ENCODE results near the gene LUC7L3. TPM values are rescaled to one million over a fixed set of nuclear protein-coding genes. Genes with fewer than 3 reads are reported as not detected.

LUC7L3 gene
- total RNA-seq, 1 experiment from 2014 or later = 155 TPM

DNA sequence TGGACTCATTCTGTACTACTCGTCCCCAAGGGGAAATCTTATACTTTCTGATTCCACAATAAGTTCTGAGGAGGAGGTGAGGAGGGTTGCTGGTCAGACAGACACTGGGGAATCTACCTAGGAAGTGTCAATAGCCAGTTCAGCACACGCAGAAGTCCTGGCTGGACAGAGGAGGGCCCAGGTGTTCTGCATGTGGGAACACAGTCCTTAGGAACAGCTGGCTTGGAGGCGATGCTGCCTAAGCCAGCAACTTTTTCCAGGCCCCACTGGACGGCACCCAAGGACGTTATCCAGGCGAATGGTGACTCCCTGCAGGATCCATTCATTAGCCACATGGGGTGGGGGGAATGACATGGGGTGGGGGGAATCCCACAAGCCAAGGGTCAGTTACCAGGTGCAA, 86.1 kb downstream of the LUC7L3 start:
- intact Hi-C loops (cut with micrococcal nuclease; ENCODE audit: unreplicated experiment) = no loop called here
- H3K27ac Mint-ChIP-seq (ENCODE audit: unreplicated experiment) = no peak overlapping the region
- CTCF ChIA-PET = interaction anchor here (0.5 to 1.2 kb wide), 3 partner anchors 37 to 255 kb away, joined by 3 to 5 read pairs (median 3); no protein-coding TSS in a partner anchor
- no peaks in the 10 kb centered on the region for H3K9me3 Mint-ChIP-seq (ENCODE audit: low read depth, unreplicated experiment)
- H3K4me3 Mint-ChIP-seq (ENCODE audit: low read depth, unreplicated experiment) = no peak overlapping the region
- BruUV-seq (replicated peaks) = no TSS peak
- no peak for DNase-seq
- H3K36me3 Mint-ChIP-seq (ENCODE audit: insufficient read depth, unreplicated experiment) = no peaks in the 10 kb centered on the region
- peaks cover 10% of the 10 kb centered on the region for H3K27me3 Mint-ChIP-seq (ENCODE audit: unreplicated experiment)
- TF ChIP-seq, protein P1, sequence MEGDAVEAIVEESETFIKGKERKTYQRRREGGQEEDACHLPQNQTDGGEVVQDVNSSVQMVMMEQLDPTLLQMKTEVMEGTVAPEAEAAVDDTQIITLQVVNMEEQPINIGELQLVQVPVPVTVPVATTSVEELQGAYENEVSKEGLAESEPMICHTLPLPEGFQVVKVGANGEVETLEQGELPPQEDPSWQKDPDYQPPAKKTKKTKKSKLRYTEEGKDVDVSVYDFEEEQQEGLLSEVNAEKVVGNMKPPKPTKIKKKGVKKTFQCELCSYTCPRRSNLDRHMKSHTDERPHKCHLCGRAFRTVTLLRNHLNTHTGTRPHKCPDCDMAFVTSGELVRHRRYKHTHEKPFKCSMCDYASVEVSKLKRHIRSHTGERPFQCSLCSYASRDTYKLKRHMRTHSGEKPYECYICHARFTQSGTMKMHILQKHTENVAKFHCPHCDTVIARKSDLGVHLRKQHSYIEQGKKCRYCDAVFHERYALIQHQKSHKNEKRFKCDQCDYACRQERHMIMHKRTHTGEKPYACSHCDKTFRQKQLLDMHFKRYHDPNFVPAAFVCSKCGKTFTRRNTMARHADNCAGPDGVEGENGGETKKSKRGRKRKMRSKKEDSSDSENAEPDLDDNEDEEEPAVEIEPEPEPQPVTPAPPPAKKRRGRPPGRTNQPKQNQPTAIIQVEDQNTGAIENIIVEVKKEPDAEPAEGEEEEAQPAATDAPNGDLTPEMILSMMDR (IDR thresholded peaks at IDR 0.05; ENCODE audit: unreplicated experiment) = no peak
- H3K4me1 Mint-ChIP-seq (ENCODE audit: low read depth, unreplicated experiment) = no peaks in the 10 kb centered on the region

Small RNAs within 50 kb of the gene (microRNA-seq; reads per million reads assigned to microRNA genes)
- not detected for gene MIR8059

Other genes starting within 250 kb of the LUC7L3 start
- 42.6 and 51.1 TPM in 2 replicates for gene RSAD1, start 240.7 kb upstream of the LUC7L3 start, total RNA-seq (2022)
- gene MYCBPAP, start 211.2 kb upstream of the LUC7L3 start, total RNA-seq (2022) = 0.52 and 1.0 TPM in 2 replicates
- 41.9 and 45.1 TPM in 2 replicates for gene EPN3, start 186.9 kb upstream of the LUC7L3 start, total RNA-seq (2022)
- 33.2 and 47.8 TPM in 2 replicates for gene SPATA20, start 172.4 kb upstream of the LUC7L3 start, total RNA-seq (2022)
- gene CACNA1G, start 158.9 kb upstream of the LUC7L3 start, total RNA-seq (2022) = not detected in 2 replicates
- 88.0 and 125 TPM in 2 replicates for gene ABCC3, start 84.7 kb upstream of the LUC7L3 start, total RNA-seq (2022)
- 67.2 and 68.5 TPM in 2 replicates for gene ANKRD40, start 11.7 kb upstream of the LUC7L3 start, total RNA-seq (2022)
- 0.64 TPM in 1 of 2 replicates, not detected in the other for gene ANKRD40CL, start 47.9 kb downstream of the LUC7L3 start, total RNA-seq (2022)
- gene WFIKKN2, start 116.0 kb downstream of the LUC7L3 start, total RNA-seq (2022) = not detected in 2 replicates
- gene TOB1, start 146.8 kb downstream of the LUC7L3 start, total RNA-seq (2022) = 177 and 241 TPM in 2 replicates

Measured in Calu3 (cell line).